ENCODE results near the gene NEK3. TPM values are rescaled to one million over a fixed set of nuclear protein-coding genes. Genes with fewer than 3 reads are reported as not detected.

Gene NEK3
- total RNA-seq, 1 experiment from 2014 or later = 12.0 TPM

GRCh38 chr13:52130641-52131040 lies 28.8 kb downstream of the NEK3 start:
- no peak for TF ChIP-seq TCF7L2 (IDR thresholded peaks at IDR 0.05; ENCODE audit: low read depth, low read length)
- TF ChIP-seq REST (IDR thresholded peaks at IDR 0.05; ENCODE audit: insufficient read depth in 1 of 2, low read depth in 2 of 2, low read length in 1 of 2) = no peak
- TF ChIP-seq SIN3A (IDR thresholded peaks at IDR 0.05; ENCODE audit: borderline replicate concordance, insufficient read depth, low read depth, low read length) = no peak
- no peak for TF ChIP-seq CTCF (IDR thresholded peaks at IDR 0.05)
- CTCF ChIA-PET = no interaction called here
- Histone ChIP-seq H3K4me1 (ENCODE audit: control insufficient read depth, insufficient read depth, low read length) (peaks cover 7% of the 10 kb centered on the region; the same call in 1 of the 2 replicates), H3K27ac (ENCODE audit: low read length) (no peak overlapping the region), H3K36me3 (ENCODE audit: control insufficient read depth, insufficient read depth, low read length) (peaks cover 2% of the 10 kb centered on the region; the same call in 1 of the 2 replicates), H3K9me3 (ENCODE audit: control insufficient read depth, insufficient read depth, low read depth, low read length) (no peaks in the 10 kb centered on the region), H3K4me3 (ENCODE audit: low read depth in 2 of 2, low read length in 2 of 2) (no peak overlapping the region), H3K27me3 (ENCODE audit: control insufficient read depth, insufficient read depth, low read length) (no peaks in the 10 kb centered on the region)
- POLR2A ChIA-PET = no interaction called here
- no TSS peak for BruUV-seq (replicated peaks)
- ATAC-seq = no peak
- no peak for DNase-seq (ENCODE audit: low read depth, low spot score)
- intact Hi-C loops (cut with micrococcal nuclease; ENCODE audit: unreplicated experiment) = no loop called here
- in situ Hi-C loops (cut with HindIII; ENCODE audit: low pct_unique_long_range_greater_than_20kb, low sequenced_read_pairs) = no loop called here

GRCh38 chr13:52128714-52129700 lies 30.4 kb downstream of the NEK3 start, which contains the start of gene NEK5:
Gene NEK5 (minus strand): TSS chr13:52129073. CDS start chr13:52127482, 1,591 bp downstream.
- Histone ChIP-seq H3K9me3 (ENCODE audit: control insufficient read depth, insufficient read depth, low read depth, low read length) (no peaks in the 10 kb centered on the region), H3K4me3 (ENCODE audit: low read depth in 2 of 2, low read length in 2 of 2) (peak within 1 kb of the TSS; percentile 57 to 67), H3K4me1 (ENCODE audit: control insufficient read depth, insufficient read depth, low read length) (peaks cover 7% of the 10 kb centered on the region; the same call in 1 of the 2 replicates), H3K27ac (ENCODE audit: low read length) (no peak within 1 kb of the TSS), H3K27me3 (ENCODE audit: control insufficient read depth, insufficient read depth, low read length) (no peaks in the 10 kb centered on the region), H3K36me3 (ENCODE audit: control insufficient read depth, insufficient read depth, low read length) (peaks cover 2% of the 10 kb centered on the region; the same call in 1 of the 2 replicates)
- no TSS peak for BruUV-seq (replicated peaks)
- CTCF ChIA-PET = interaction anchor here (0.6 to 1.2 kb wide), 2 partner anchors 128 to 233 kb away, joined by 3 to 4 read pairs; no protein-coding TSS in a partner anchor
- POLR2A ChIA-PET = interaction anchor here (0.5 kb wide), 1 partner anchor 200 kb away, joined by 3 read pairs; no protein-coding TSS in a partner anchor
- TF ChIP-seq CTCF (IDR thresholded peaks at IDR 0.05) (peak; percentile 87), TCF7L2 (IDR thresholded peaks at IDR 0.05; ENCODE audit: low read depth, low read length) (no peak)
- in situ Hi-C loops (cut with HindIII; ENCODE audit: low pct_unique_long_range_greater_than_20kb, low sequenced_read_pairs) (no loop called here), intact Hi-C loops (cut with micrococcal nuclease; ENCODE audit: unreplicated experiment) (loop anchor here (2.0 to 5.0 kb wide), 2 partner anchors 132 to 314 kb away; no protein-coding TSS in a partner anchor)
- peak; percentile 94 for ATAC-seq
- DNase-seq (ENCODE audit: low read depth, low spot score) = no peak
